Karpas-422 (cell line): ENCODE measurements around the gene RNF6. TPM values are rescaled to one million over a fixed set of nuclear protein-coding genes. Genes with fewer than 3 reads are reported as not detected.
"Not testable (repeated sequence)": the region's sequence is repeated elsewhere in the genome, so short reads cannot be mapped to it uniquely, and the experiment has no call there.

Source experiments
- DNase-seq: peaks from one replicate; pipeline ENCODE4 v3.0.0-alpha.2; 2015
- H2AFZ ChIP-seq: fragments of 200-600 bp; sonication (generic); 2 replicates; pipeline ENCODE4 v1.6.1; 2014; ENCODE audit warnings: antibody characterized with exemption, low read length, mixed read lengths
- H3K27ac ChIP-seq: fragments of 200-600 bp; sonication (generic); 2 replicates; pipeline ENCODE4 v1.5.1; 2014; ENCODE audit warnings: mild to moderate bottlenecking, low read length, moderate library complexity
- H3K27me3 ChIP-seq: fragments of 200-600 bp; sonication (generic); 2 replicates; pipeline ENCODE4 v1.6.1; 2014; ENCODE audit warnings: low read length, mixed read lengths
- H3K36me3 ChIP-seq: fragments of 200-600 bp; sonication (generic); 2 replicates; pipeline ENCODE4 v1.6.1; 2014; ENCODE audit warnings: low read length, mixed read lengths; ENCODE audit not compliant: insufficient read depth
- H3K4me1 ChIP-seq: fragments of 200-600 bp; sonication (generic); 2 replicates; pipeline ENCODE4 v1.6.1; 2014; ENCODE audit warnings: mild to moderate bottlenecking, low read length, mixed read lengths
- H3K4me2 ChIP-seq: fragments of 200-600 bp; sonication (generic); 2 replicates; pipeline ENCODE4 v1.6.1; 2014; ENCODE audit warnings: low read length, low read depth, mild to moderate bottlenecking; ENCODE audit not compliant: poor library complexity, severe bottlenecking
- H3K4me3 ChIP-seq: fragments of 200-600 bp; sonication (generic); 2 replicates; pipeline ENCODE4 v1.5.1; 2014; ENCODE audit warnings: mild to moderate bottlenecking, antibody characterized with exemption, low read length, mixed read lengths
- H3K79me2 ChIP-seq: fragments of 200-600 bp; sonication (generic); 2 replicates; pipeline ENCODE4 v1.6.1; 2014; ENCODE audit warnings: mild to moderate bottlenecking, low read length, mixed read lengths
- H3K9ac ChIP-seq: fragments of 200-600 bp; sonication (generic); 2 replicates; pipeline ENCODE4 v1.6.0; 2014; ENCODE audit warnings: low read length
- H3K9me2 ChIP-seq: fragments of 200-600 bp; sonication (generic), shearing (Covaris generic); replicated peaks from 2 replicates; pipeline ENCODE4 v1.6.0; 2014; ENCODE audit warnings: mild to moderate bottlenecking, low read length, moderate library complexity; ENCODE audit not compliant: insufficient read depth
- H3K9me3 ChIP-seq: fragments of 300-700, 200-600 bp; sonication (generic); 2 replicates; pipeline ENCODE4 v1.6.1; 2014; ENCODE audit warnings: low read length, mixed read lengths
- H4K20me1 ChIP-seq: fragments of 200-600 bp; sonication (generic); 2 replicates; pipeline ENCODE4 v1.6.1; 2014; ENCODE audit warnings: mild to moderate bottlenecking, antibody characterized with exemption, low read length, low read depth; ENCODE audit not compliant: insufficient read depth
- total RNA-seq: library from RNA; depleted of rRNA; stranded (reverse); fragments of >200 nt; shearing (Covaris generic); gene quantifications from 2 replicates; pipeline ENCODE4 v1.2.3, GENCODE V29; 2014; ENCODE audit warnings: low replicate concordance

The RNF6 gene
- total RNA-seq, 1 experiment from 2014 or later = 48.1 TPM

- Histone ChIP-seq H3K4me2 (peak overlapping the region; percentile 82), H3K9ac (peak overlapping the region; percentile 74)
Measured at GRCh38 chr13:26254583-26255111, 32.5 kb upstream of the RNF6 start.

DNA sequence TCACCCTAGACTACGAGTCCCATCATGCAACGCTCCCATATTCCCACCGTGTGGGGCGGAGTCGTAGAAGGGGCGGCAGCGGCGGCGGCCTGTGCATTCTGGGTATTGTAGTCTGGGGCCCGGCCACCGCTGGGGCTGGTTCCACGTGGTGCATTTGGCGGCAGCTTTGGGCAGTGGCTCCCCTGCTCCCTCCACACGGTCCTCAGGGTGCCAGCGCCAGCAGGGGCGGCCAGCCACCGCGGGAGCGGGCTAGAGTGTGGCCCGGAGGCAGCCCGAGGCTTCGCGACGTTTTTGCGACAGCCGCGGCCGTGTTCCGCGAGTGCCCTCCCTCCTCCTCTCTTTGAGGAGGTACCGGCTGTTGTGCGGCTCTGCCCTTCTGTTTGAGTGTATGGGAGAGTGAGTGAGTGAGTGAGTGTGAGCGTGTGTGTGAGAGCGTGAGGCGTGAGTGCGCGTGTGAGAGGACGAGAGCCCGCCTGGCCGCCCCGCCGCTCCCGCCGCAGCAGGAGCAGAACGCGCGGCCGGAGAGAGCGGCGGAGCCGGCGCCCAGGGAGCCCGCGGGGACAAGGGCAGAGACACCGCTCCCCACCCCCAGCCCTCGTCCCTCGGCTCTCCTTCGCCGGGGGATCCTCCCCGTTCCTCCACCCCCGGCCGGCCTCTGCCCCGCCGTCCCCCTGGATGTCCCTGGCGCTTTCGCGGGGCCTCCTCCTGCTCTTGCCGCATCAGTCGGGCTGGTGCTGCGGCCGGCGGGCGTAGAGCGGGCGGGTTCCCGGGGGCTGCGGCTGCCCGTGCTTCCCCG is 31.9 kb upstream of the RNF6 start, which contains the start of gene CDK8:
CDK8 (plus strand) TSS at position 343 of the 796 bp plus-strand sequence. CDS start 513 bp downstream, outside the sequence.
- Histone ChIP-seq H3K27me3 (peaks cover 7% of the 10 kb centered on the region; the same call in 1 of the 2 replicates), H3K36me3 (no peaks in the 10 kb centered on the region), H3K27ac (no peak within 1 kb of the TSS), H3K79me2 (peaks cover 10% of the 10 kb centered on the region), H3K4me1 (peaks cover 27% of the 10 kb centered on the region), H2AFZ (peak within 1 kb of the TSS; percentile 88), H3K9me2 (no peaks in the 10 kb centered on the region), H3K4me2 (peak within 1 kb of the TSS; percentile 82), H3K9ac (peak within 1 kb of the TSS; percentile 74), H3K4me3 (peak within 1 kb of the TSS; percentile 76), H3K9me3 (no peaks in the 10 kb centered on the region), H4K20me1 (peaks cover 41% of the 10 kb centered on the region)
- peak; percentile 95 for DNase-seq

More at GRCh38 chr13:26254583-26255111, 32.5 kb upstream of the RNF6 start:
- Histone ChIP-seq H3K9me2 (no peaks in the 10 kb centered on the region), H2AFZ (peak overlapping the region; percentile 88; the same call in 1 of the 2 replicates), H3K4me1 (peaks cover 27% of the 10 kb centered on the region), H3K79me2 (peaks cover 10% of the 10 kb centered on the region), H3K9me3 (no peaks in the 10 kb centered on the region), H3K36me3 (no peaks in the 10 kb centered on the region), H3K4me3 (peak overlapping the region; percentile 76), H3K27ac (no peak overlapping the region), H3K27me3 (peaks cover 7% of the 10 kb centered on the region; the same call in 1 of the 2 replicates), H4K20me1 (peaks cover 47% of the 10 kb centered on the region)
- DNase-seq = peak; percentile 65

DNA sequence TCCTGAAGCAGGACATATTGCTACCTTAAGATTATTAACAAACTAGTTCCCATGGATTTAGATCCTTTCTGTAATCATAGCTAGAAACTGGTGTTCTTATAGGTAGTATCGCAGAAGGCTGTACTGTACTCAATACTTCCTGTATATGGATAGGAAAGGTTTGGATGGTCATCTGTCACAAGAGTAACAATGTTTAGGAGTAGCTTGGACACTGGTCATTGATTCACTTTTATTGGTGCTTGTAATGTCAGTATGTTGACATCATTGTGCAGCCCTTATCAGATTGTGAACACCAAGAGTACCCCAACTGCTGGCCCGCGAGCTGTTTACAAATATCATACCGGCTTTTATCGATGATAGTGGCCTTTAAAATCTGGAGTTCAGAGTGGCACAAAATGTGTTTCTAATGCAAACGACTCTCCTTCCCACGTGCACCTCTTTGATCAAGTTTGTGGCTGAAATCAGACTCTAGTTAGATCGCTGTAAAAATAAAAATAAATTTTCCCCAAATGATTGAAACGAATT is 31.2 kb upstream of the RNF6 start:
- Histone ChIP-seq H3K27ac (no peak overlapping the region), H3K4me3 (peak overlapping the region; percentile 76), H3K9me2 (no peaks in the 10 kb centered on the region), H3K36me3 (no peaks in the 10 kb centered on the region), H3K4me2 (peak overlapping the region; percentile 82), H2AFZ (peak overlapping the region; percentile 88; the same call in 1 of the 2 replicates), H4K20me1 (peaks cover 34% of the 10 kb centered on the region), H3K27me3 (peaks cover 7% of the 10 kb centered on the region; the same call in 1 of the 2 replicates), H3K79me2 (peaks cover 10% of the 10 kb centered on the region), H3K4me1 (peaks cover 27% of the 10 kb centered on the region), H3K9me3 (no peaks in the 10 kb centered on the region), H3K9ac (peak overlapping the region; percentile 74)
- no peak for DNase-seq

DNA sequence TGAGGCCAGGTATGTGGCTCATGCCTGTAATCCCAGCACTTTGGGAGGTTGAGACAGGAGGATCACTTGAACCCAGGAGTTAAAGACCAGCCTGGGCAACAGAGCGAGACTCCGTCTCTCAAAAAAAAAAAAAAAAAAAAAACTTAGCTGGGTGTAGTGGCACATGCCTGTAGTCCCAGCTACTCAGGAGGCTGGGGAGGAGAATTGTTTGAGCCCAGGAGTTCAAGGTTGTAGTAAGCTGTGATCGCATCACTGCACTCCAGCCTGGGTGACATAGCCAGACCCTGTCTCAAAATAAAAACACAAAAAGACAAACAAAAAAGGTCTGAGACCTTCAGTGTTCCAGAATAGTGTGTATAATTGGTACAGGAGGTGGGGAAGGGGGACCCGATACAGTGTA is 29.9 kb upstream of the RNF6 start:
- H3K36me3 ChIP-seq, H3K27ac ChIP-seq, DNase-seq, H3K4me3 ChIP-seq, H3K9ac ChIP-seq, H3K9me3 ChIP-seq, H2AFZ ChIP-seq, H3K4me2 ChIP-seq, H3K9me2 ChIP-seq, H3K27me3 ChIP-seq: not testable (repeated sequence)
- Histone ChIP-seq H3K4me1 (peaks cover 23% of the 10 kb centered on the region), H4K20me1 (peaks cover 23% of the 10 kb centered on the region), H3K79me2 (peaks cover 10% of the 10 kb centered on the region)

GRCh38 chr13:26249551-26249950 is 27.4 kb upstream of the RNF6 start:
- H3K9me3 ChIP-seq = no peaks in the 10 kb centered on the region
- no peaks in the 10 kb centered on the region for H3K9me2 ChIP-seq
- H3K4me3 ChIP-seq = no peak overlapping the region
- H3K4me1 ChIP-seq = no peaks in the 10 kb centered on the region
- H3K4me2 ChIP-seq = no peak overlapping the region
- no peaks in the 10 kb centered on the region for H3K36me3 ChIP-seq
- no peaks in the 10 kb centered on the region for H3K79me2 ChIP-seq
- H4K20me1 ChIP-seq = no peaks in the 10 kb centered on the region
- H3K9ac ChIP-seq = no peak overlapping the region
- no peak for DNase-seq
- H3K27me3 ChIP-seq = no peaks in the 10 kb centered on the region
- H2AFZ ChIP-seq = no peak overlapping the region
- no peak overlapping the region for H3K27ac ChIP-seq

GRCh38 chr13:26247608-26248007 is 25.5 kb upstream of the RNF6 start:
- H3K4me3 ChIP-seq = no peak overlapping the region
- H3K27ac ChIP-seq = no peak overlapping the region
- H3K36me3 ChIP-seq = no peaks in the 10 kb centered on the region
- H3K79me2 ChIP-seq = no peaks in the 10 kb centered on the region
- H3K4me1 ChIP-seq = no peaks in the 10 kb centered on the region
- no peak overlapping the region for H2AFZ ChIP-seq
- H3K9me2 ChIP-seq = no peaks in the 10 kb centered on the region
- H3K9ac ChIP-seq = no peak overlapping the region
- H4K20me1 ChIP-seq = no peaks in the 10 kb centered on the region
- no peaks in the 10 kb centered on the region for H3K9me3 ChIP-seq
- no peak overlapping the region for H3K4me2 ChIP-seq
- no peaks in the 10 kb centered on the region for H3K27me3 ChIP-seq
- no peak for DNase-seq

DNA sequence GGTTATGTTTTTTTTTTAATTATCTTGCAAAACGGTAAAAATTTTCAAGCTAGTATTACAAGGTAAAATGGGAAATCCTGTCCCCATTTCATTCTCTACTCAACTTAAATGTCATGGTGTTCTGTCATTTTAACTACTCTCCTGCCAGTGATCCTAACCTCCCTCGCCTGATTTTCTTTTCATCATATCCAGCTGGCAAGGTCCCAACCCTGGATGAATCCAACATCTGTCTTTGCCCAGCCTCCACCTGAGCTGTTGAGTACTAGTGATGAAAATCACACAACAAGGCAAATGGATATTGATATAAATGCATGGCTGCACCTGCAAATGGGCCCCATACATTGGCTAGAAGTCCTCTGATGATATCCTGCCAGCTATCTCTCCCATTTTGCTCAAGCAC is 24.9 kb upstream of the RNF6 start:
- Histone ChIP-seq H3K9me2 (no peaks in the 10 kb centered on the region), H3K4me2 (no peak overlapping the region), H3K79me2 (no peaks in the 10 kb centered on the region), H2AFZ (no peak overlapping the region), H3K27ac (no peak overlapping the region), H3K4me3 (no peak overlapping the region), H3K36me3 (no peaks in the 10 kb centered on the region), H3K4me1 (no peaks in the 10 kb centered on the region), H3K27me3 (no peaks in the 10 kb centered on the region), H3K9ac (no peak overlapping the region), H3K9me3 (no peaks in the 10 kb centered on the region), H4K20me1 (no peaks in the 10 kb centered on the region)
- no peak for DNase-seq

DNA sequence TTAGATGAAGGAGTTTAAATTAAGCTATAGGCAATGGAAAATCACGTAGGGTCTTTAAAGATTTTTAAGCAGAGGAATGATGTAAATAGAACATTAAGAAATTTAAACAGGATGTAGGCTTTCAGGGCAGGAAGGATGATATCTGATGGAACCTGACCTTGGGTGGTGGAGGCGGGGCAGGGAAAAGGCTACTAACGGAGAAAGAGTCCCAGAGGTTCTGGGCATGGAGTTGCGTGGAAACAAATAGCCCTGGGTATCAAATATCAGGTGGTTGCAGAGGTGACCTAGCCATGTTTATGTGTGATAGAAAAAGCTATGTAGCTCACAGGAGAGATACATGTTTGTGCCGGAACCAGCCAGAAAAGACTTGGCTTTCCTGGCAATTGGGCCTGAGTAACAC is 24.0 kb upstream of the RNF6 start:
- Histone ChIP-seq H3K79me2 (no peaks in the 10 kb centered on the region), H3K9ac (no peak overlapping the region), H3K9me3 (no peaks in the 10 kb centered on the region), H3K4me2 (no peak overlapping the region), H4K20me1 (no peaks in the 10 kb centered on the region), H3K9me2 (no peaks in the 10 kb centered on the region), H3K36me3 (no peaks in the 10 kb centered on the region), H3K27ac (no peak overlapping the region), H3K4me3 (no peak overlapping the region), H3K27me3 (no peaks in the 10 kb centered on the region), H2AFZ (no peak overlapping the region), H3K4me1 (no peaks in the 10 kb centered on the region)
- no peak for DNase-seq
